Lung (tissue), 12 donors: ENCODE results near the gene GRK1. TPM values are rescaled to one million over a fixed set of nuclear protein-coding genes. Genes with fewer than 3 reads are reported as not detected.
"Not testable (repeated sequence)": the region's sequence is repeated elsewhere in the genome, so short reads cannot be mapped to it uniquely, and the experiment has no call there.

Experiments used
- ATAC-seq: fragments of 200-7000 bp; cut with Tn5 transposase; one replicate; pipeline ENCODE4 v1.9.1; 2020; ENCODE audit warnings: moderate number of reproducible peaks; ENCODE audit not compliant: insufficient read depth, low FRiP score
- DNase-seq, 3 donors: peaks; one replicate each; pipeline ENCODE4 v3.0.0-alpha.2; 2013 to 2017
- H3K27ac ChIP-seq, 2 donors: one replicate each; pipeline ENCODE4 v1.5.1; 2013; ENCODE audit warnings: mild to moderate bottlenecking in 2 of 2, moderate library complexity in 2 of 2, control low read depth in 1 of 2, inconsistent platforms in 1 of 2, low read depth in 1 of 2, low read length in 1 of 2
- H3K27me3 ChIP-seq, 3 donors: one replicate each; pipeline ENCODE4 v1.5.1; 2013; ENCODE audit warnings: low read length in 2 of 3; ENCODE audit not compliant: control insufficient read depth in 3 of 3, insufficient read depth in 3 of 3
- H3K36me3 ChIP-seq, 4 donors: one replicate each; pipeline ENCODE4 v1.5.1; 2013; ENCODE audit warnings: low read length in 4 of 4, mild to moderate bottlenecking in 1 of 4, moderate library complexity in 1 of 4; ENCODE audit not compliant: control insufficient read depth in 4 of 4, insufficient read depth in 4 of 4
- H3K4me1 ChIP-seq, 5 donors: one replicate each; pipeline ENCODE4 v1.5.1; 2013; ENCODE audit warnings: low read length in 5 of 5, mild to moderate bottlenecking in 2 of 5, moderate library complexity in 1 of 5; ENCODE audit not compliant: control insufficient read depth in 5 of 5, insufficient read depth in 5 of 5
- H3K4me3 ChIP-seq: one replicate; pipeline ENCODE4 v1.5.1; 2013; ENCODE audit warnings: mild to moderate bottlenecking, control low read depth, moderate library complexity
- H3K9ac ChIP-seq, 2 donors: one replicate each; pipeline ENCODE4 v1.5.1; 2013; ENCODE audit warnings: low read length in 2 of 2, control low read depth in 1 of 2; ENCODE audit not compliant: insufficient read depth in 1 of 2
- H3K9me3 ChIP-seq, 4 donors: one replicate each; pipeline ENCODE4 v1.5.1; 2013; ENCODE audit warnings: low read length in 3 of 4, mild to moderate bottlenecking in 1 of 4, moderate library complexity in 1 of 4; ENCODE audit not compliant: control insufficient read depth in 4 of 4, insufficient read depth in 3 of 4
- WGBS, 2 donors: extraction: QIAGEN DNeasy Blood & Tissue Kit; methylation state at CpG; one replicate each; pipeline ENCODE4 v1.1.7; 2013; 5-methylcytosine and 5-hydroxymethylcytosine counted together
- polyA plus RNA-seq, 2 donors: library from polyadenylated mRNA; stranded (reverse); fragments of 200-250 nt; gene quantifications; one replicate each; pipeline ENCODE4 v1.2.1, GENCODE V29; 2013
- total RNA-seq, 2 donors: library from RNA; depleted of rRNA in 1 of 2; stranded (reverse); fragments of >200 nt in 1 of 2; gene quantifications; one replicate each; pipeline ENCODE4 v1.2.1, GENCODE V29; 2014 to 2021
- TF ChIP-seq, protein P1 (sequence below): IDR thresholded peaks from 2 replicates; pipeline ENCODE4 v1.5.1; 2012; ENCODE audit warnings: mild to moderate bottlenecking; ENCODE audit errors: control extremely low read depth, extremely low read depth
- donor health status: control.
- donor health status: control.
- donor health status: Bipolar disorder and iron deficiency.
- donor health status: healthy.
- donor health status: DM: yes; HTN: yes; CAD: no.

The GRK1 gene
- total and polyA plus RNA-seq, 4 donors = 0.03 to 3.1 TPM; not detected in 2

DNA sequence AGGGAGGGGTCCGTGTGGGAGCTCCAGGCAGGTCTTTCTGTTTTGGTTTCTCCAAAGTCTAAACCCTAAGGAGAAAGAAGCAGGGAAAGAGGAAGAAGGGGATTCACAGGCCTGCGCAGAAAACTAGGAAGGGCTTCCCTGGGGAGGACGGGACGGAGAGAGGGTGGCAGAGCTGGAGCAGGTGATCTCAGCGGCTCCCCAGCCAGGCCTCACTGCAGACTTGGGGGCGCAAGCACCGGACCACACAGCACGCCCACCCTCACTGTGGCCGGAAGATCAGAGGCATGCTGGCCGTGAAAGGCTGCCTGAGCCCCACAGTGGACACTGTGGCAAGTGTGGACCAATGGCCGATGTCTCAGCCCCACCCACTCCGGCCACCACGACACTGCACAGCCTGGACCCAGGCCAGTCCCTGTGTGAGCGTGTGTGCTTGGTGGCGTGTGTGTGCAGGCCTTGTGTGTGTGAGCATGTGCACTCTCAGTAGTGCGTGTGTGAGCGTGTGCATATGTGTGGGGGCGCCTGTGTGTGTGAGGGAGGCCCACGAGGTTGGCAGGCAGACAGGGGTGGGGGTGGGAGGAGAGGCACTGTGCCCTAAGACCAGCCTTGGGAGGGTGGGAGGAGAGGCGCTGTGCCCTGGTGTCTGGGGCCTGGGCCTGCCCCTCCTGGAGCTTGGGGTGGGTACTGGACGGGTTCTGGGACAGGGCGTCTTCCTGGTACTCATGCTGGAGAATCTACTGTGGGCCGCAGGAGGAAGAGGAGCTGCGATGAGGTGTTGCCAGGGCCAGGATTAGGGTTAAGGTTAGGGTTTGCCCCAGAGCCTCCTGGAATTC, 76.6 kb downstream of the GRK1 start:
- WGBS, 2 donors = 90% methylated on average over 24 of the region's 24 CpGs
- Histone ChIP-seq H3K27ac (no peak overlapping the region), H3K36me3 (no peaks in the 10 kb centered on the region), H3K4me3 (no peak overlapping the region), H3K9me3 (no peaks in the 10 kb centered on the region), H3K9ac (no peak overlapping the region), H3K4me1 (peaks cover 0 to 7% (median 3%) of the 10 kb centered on the region in 5 donors), H3K27me3 (no peaks in the 10 kb centered on the region)
- ATAC-seq (no peak), DNase-seq (no peak)
- TF ChIP-seq, protein P1, sequence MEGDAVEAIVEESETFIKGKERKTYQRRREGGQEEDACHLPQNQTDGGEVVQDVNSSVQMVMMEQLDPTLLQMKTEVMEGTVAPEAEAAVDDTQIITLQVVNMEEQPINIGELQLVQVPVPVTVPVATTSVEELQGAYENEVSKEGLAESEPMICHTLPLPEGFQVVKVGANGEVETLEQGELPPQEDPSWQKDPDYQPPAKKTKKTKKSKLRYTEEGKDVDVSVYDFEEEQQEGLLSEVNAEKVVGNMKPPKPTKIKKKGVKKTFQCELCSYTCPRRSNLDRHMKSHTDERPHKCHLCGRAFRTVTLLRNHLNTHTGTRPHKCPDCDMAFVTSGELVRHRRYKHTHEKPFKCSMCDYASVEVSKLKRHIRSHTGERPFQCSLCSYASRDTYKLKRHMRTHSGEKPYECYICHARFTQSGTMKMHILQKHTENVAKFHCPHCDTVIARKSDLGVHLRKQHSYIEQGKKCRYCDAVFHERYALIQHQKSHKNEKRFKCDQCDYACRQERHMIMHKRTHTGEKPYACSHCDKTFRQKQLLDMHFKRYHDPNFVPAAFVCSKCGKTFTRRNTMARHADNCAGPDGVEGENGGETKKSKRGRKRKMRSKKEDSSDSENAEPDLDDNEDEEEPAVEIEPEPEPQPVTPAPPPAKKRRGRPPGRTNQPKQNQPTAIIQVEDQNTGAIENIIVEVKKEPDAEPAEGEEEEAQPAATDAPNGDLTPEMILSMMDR = no peak

DNA sequence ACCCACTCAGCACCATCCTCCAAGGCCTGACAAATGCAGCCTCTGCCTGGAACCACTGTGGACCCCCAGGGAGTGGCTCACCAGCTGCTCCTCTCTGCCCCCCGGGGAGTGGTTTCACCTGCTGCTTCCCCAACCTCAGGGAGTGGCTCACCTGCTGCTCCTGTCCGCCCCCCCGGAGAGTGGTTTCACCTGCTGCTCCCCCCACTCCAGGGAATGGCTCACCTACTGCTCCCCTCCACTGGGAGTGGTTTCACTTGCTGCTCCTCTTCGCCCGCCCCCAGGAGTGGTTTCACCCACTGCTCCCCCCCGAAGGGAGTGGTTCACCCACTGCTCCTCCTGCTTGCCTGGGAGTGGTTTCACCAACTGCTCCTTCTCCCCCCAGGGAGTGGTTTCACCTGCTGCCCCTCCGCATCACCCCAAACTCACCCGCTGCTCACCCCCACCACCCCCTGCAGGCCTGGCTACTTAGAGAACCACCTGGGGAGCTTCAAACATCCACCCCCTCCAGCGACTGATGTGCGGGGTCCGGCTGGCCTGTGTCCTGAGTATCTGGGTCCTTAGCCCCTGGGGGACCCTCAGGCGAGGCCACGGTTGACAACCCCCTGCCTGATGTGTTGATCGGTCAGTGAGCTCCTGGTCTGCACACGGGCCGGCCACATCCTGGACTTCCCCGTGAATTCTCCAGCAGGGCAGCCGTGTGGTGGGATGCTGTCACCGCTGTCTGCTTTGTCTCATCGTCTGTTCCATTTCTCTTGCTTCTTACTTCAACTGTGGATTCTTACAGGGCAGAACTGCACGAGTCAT, 77.4 kb downstream of the GRK1 start:
- no peaks in the 10 kb centered on the region for H3K9me3 ChIP-seq
- H3K9ac ChIP-seq = no peak overlapping the region
- no peak overlapping the region for H3K27ac ChIP-seq
- H3K27me3 ChIP-seq = no peaks in the 10 kb centered on the region
- WGBS, 2 donors = 87 to 88% methylated on average over 21 of the region's 21 CpGs
- H3K4me1 ChIP-seq = peaks cover 0 to 7% (median 3%) of the 10 kb centered on the region in 5 donors
- no peaks in the 10 kb centered on the region for H3K36me3 ChIP-seq
- H3K4me3 ChIP-seq = no peak overlapping the region
- no peak for ATAC-seq
- TF ChIP-seq, protein P1 = no peak
- no peak for DNase-seq

DNA sequence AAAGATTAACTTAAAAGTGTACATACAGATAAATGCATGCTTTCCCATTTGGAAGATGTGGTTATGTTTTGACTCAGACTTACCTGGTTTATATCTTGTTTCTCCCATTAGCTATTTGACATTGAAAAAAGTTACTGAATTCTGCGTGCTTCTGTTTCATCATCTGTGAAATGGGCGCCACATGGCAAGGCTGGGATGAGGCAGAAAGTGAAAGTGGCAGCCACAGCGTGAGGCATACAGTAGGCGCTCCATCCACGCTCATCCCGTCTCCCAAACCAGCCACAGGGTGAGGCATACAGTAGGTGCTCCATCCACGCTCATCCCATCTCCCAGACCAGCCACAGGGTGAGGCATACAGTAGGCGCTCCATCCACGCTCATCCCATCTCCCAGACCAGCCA, 78.0 kb downstream of the GRK1 start:
- no peak overlapping the region for H3K9ac ChIP-seq
- ATAC-seq (no peak), DNase-seq (no peak)

DNA sequence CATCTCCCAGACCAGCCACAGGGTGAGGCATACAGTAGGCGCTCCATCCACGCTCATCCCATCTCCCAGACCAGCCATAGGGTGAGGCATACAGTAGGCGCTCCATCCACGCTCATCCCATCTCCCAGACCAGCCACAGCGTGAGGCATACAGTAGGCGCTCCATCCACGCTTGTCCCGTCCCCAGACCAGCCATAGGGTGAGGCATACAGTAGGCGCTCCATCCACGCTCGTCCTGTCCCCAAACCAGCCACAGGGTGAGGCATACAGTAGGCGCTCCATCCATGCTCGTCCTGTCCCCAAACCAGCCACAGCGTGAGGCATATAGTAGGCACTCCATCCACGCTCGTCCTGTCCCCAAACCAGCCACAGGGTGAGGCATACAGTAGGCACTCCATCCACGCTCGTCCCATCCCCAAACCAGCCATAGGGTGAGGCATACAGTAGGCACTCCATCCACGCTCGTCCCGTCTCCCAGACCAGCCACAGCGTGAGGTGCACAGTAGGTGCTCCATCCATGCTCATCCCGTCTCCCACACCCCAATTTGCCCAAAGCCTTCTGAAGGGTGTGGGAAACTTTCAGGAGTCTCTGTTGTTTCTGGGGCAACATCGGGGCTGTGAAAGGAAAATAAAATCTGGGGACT, 78.6 kb downstream of the GRK1 start:
- H3K4me3 ChIP-seq, H3K4me1 ChIP-seq, H3K27ac ChIP-seq, H3K9me3 ChIP-seq, H3K27me3 ChIP-seq, H3K9ac ChIP-seq, ATAC-seq, H3K36me3 ChIP-seq, DNase-seq: not testable (repeated sequence)
- 95% methylated on average over 22 to 24 of the region's 24 CpGs for WGBS, 2 donors

More for the DNA sequence above, 78.0 kb downstream of the GRK1 start:
- no peak overlapping the region for H3K27ac ChIP-seq
- H3K4me1 ChIP-seq = peaks cover 0 to 7% (median 3%) of the 10 kb centered on the region in 5 donors
- TF ChIP-seq, protein P1 = no peak
- H3K27me3 ChIP-seq = no peaks in the 10 kb centered on the region
- no peak overlapping the region for H3K4me3 ChIP-seq
- WGBS, 2 donors = 95 to 98% methylated on average over 7 to 9 of the region's 9 CpGs
- H3K36me3 ChIP-seq = no peaks in the 10 kb centered on the region
- no peaks in the 10 kb centered on the region for H3K9me3 ChIP-seq
